ENCODE results near the gene ZNF408.

DNA sequence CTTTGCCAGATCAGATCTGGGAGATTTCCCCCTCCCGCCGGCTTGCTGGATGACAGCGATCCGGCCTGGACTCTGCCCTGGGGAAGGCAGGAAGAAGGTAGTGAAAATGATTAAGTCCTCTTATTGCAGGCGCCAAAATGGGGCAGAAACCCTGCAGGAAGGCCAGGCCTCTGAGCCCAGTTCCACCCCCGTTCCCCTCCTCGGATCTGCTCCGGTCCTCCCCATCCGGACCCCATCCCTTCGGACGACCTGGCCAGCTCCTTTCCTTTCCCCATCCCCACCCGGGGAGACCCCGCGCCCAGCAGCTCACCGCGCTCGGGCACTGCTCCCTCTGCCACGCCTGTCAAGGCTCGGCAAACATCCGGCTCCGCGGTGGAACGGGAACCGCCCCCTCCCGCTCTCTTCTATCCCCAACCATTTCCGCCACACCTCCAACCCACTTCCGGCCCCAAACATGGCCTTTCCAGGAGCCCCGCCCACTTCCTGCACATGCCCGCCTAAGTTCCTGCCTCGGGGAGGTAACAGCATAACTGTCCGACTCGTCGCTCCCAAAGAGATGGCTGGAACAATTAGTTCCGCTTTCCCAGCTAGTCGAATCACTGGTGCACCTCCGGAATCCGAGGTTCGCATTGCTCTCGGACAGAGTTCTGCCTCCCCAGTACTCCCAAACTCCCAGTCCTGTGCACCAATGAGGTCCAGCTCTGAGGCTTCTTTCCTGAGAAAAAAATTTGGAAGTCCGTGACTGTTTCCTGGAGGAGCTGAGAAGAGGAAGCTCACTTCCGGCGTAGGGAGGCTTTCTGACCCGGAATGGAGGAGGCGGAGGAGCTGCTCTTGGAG, at the start of gene ZNF408, which contains the start of gene ARHGAP1:
- TF ChIP-seq PPARA (CRISPR knock-in tag; IDR thresholded peaks at IDR 0.05; ENCODE audit: borderline replicate concordance): no peak
- TF ChIP-seq GLIS3 (CRISPR knock-in tag; IDR thresholded peaks at IDR 0.05): no peak
- TF ChIP-seq SNAI2 (CRISPR knock-in tag; IDR thresholded peaks at IDR 0.05): no peak
- TF ChIP-seq ARNTL (CRISPR knock-in tag; IDR thresholded peaks at IDR 0.05; ENCODE audit: borderline replicate concordance, low read depth): no peak
- TF ChIP-seq TOX (CRISPR knock-in tag; IDR thresholded peaks at IDR 0.05; ENCODE audit: borderline replicate concordance): no peak
- TF ChIP-seq ZFP3 (CRISPR knock-in tag; IDR thresholded peaks at IDR 0.05): no peak
- TF ChIP-seq ZNF70 (CRISPR knock-in tag; IDR thresholded peaks at IDR 0.05): no peak
- TF ChIP-seq, protein P1, sequence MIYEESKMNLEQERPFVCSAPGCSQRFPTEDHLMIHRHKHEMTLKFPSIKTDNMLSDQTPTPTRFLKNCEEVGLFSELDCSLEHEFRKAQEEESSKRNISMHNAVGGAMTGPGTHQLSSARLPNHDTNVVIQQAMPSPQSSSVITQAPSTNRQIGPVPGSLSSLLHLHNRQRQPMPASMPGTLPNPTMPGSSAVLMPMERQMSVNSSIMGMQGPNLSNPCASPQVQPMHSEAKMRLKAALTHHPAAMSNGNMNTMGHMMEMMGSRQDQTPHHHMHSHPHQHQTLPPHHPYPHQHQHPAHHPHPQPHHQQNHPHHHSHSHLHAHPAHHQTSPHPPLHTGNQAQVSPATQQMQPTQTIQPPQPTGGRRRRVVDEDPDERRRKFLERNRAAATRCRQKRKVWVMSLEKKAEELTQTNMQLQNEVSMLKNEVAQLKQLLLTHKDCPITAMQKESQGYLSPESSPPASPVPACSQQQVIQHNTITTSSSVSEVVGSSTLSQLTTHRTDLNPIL (CRISPR knock-in tag; IDR thresholded peaks at IDR 0.05; ENCODE audit: low read depth): no peak
- TF ChIP-seq ESRRG (CRISPR knock-in tag; IDR thresholded peaks at IDR 0.05): no peak
- no peak for TF ChIP-seq PATZ1 (CRISPR knock-in tag; IDR thresholded peaks at IDR 0.05; ENCODE audit: borderline replicate concordance)
- TF ChIP-seq POU6F1 (CRISPR knock-in tag; IDR thresholded peaks at IDR 0.05; ENCODE audit: borderline replicate concordance, low read depth): peak; percentile 86; the same call in 1 of the 2 replicates
- no peak for TF ChIP-seq RARB (CRISPR knock-in tag; IDR thresholded peaks at IDR 0.05)
- no peak for TF ChIP-seq TCF4 (CRISPR knock-in tag; IDR thresholded peaks at IDR 0.05; ENCODE audit: borderline replicate concordance)

All from SK-N-SH treated with all-trans-retinoic acid at 6 μM for 48 hours (cell line).